ENCODE data around the gene ONECUT2. TPM values are rescaled to one million over a fixed set of nuclear protein-coding genes. Genes with fewer than 3 reads are reported as not detected.

Gene ONECUT2
- total RNA-seq, 1 donor from 2014 or later = 0.03 TPM

DNA sequence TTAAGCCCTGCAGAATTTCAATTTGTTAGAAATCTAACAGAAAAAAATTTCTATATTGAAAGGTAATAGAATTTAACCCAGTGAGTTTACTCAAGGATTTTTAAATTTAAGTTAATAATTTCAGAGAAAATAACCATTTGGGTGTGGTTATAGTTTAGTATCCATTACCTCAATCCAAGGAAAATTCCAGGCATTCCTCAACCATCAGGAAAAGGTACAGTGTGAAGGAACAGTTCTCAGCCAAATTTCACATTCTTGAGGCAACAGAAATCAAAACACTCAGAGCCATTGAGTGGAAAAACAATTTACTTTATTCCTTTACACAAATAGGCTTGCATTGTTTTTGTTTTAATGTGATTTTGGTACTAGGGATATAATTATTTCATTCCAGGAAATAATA is 45.6 kb downstream of the ONECUT2 start:
- Histone ChIP-seq H3K27me3 (ENCODE audit: low read depth) (peaks cover 11% of the 10 kb centered on the region), H3K4me3 (no peak overlapping the region), H3K9me3 (no peaks in the 10 kb centered on the region), H3K36me3 (no peaks in the 10 kb centered on the region), H3K4me1 (no peaks in the 10 kb centered on the region), H3K27ac (no peak overlapping the region)
- no peak for ATAC-seq
- TF ChIP-seq, protein P1, sequence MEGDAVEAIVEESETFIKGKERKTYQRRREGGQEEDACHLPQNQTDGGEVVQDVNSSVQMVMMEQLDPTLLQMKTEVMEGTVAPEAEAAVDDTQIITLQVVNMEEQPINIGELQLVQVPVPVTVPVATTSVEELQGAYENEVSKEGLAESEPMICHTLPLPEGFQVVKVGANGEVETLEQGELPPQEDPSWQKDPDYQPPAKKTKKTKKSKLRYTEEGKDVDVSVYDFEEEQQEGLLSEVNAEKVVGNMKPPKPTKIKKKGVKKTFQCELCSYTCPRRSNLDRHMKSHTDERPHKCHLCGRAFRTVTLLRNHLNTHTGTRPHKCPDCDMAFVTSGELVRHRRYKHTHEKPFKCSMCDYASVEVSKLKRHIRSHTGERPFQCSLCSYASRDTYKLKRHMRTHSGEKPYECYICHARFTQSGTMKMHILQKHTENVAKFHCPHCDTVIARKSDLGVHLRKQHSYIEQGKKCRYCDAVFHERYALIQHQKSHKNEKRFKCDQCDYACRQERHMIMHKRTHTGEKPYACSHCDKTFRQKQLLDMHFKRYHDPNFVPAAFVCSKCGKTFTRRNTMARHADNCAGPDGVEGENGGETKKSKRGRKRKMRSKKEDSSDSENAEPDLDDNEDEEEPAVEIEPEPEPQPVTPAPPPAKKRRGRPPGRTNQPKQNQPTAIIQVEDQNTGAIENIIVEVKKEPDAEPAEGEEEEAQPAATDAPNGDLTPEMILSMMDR (IDR thresholded peaks at IDR 0.05) = no peak
- DNase-seq = no peak
- intact Hi-C loops (cut with DNase I) = no loop called here

DNA sequence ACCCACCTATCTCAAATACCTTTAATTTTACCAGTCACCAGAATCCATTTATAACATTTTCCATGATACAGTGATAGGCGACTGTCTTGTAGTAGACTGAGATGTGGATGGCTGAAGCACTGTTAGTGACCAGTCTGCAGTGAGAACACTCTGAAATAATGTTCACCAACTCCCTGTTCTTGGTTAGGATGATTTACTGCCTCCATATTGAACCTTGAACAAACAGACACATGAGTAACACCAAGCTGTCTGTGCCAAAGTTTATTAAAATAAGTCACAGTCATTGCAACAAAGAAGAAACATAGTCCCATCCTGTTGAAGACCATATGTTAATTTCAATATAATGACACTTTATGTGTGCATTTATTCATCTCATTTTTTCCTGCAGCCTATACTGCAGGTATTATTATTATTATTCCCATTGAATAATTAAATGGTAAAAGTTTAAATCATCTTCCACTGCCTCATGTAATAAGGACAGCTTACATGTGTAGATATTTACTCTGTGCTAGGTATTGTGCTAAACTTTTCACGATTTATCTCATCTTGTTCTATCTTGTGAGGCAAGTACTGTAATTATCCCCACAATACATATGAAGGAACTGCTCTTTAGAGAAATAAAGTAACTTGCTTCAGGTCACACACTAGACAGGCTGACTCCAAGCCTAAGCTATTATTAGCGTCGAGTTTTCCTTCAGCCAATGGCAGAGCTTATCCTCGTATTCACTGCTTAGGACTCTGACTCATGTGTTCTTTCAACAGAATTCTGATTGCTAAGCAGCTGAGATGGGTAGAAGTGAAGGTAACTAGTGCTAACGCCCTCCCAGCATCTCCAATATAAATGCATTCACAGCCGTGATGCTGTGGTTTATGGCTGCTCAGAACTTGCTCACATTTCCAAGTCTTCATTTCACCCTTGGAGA is 62.5 kb downstream of the ONECUT2 start:
- Histone ChIP-seq H3K27me3 (ENCODE audit: low read depth) (no peaks in the 10 kb centered on the region), H3K4me3 (no peak overlapping the region), H3K27ac (no peak overlapping the region), H3K36me3 (no peaks in the 10 kb centered on the region), H3K9me3 (no peaks in the 10 kb centered on the region), H3K4me1 (no peaks in the 10 kb centered on the region)
- DNase-seq (no peak), ATAC-seq (no peak)
- intact Hi-C loops (cut with DNase I) = no loop called here
- TF ChIP-seq, protein P1 (IDR thresholded peaks at IDR 0.05) = no peak

DNA sequence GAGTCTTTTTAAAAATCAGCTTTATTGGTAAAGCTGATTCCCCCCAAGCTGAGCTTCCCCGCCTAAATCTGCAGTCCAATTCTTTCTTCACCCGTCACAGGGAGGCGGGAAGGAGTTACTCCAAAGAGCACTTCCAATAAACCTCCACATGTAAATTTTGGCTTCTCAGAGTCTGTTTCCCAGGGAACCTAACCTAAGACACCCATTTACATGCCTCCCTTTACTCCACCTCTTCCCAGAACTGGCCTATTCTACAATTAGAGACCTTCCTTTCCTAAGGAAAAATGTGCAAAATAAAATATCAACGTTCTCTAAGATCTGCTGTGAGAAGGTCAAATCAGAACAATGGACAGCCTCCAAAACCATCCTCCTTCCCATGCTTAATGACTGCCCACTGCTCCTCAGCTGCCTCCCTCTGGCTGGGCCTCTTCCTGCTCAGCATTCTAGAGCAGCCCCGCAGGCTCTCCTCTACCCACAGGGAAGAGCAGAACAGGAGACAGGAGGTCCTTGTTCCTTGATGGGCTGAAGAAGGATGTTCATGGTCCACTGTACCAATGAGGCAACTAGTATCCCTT is 63.6 kb downstream of the ONECUT2 start:
- H3K27me3 ChIP-seq (ENCODE audit: low read depth) = no peaks in the 10 kb centered on the region
- no peaks in the 10 kb centered on the region for H3K9me3 ChIP-seq
- no peak overlapping the region for H3K27ac ChIP-seq
- DNase-seq (no peak), ATAC-seq (no peak)
- H3K4me1 ChIP-seq = no peaks in the 10 kb centered on the region
- H3K4me3 ChIP-seq = no peak overlapping the region
- TF ChIP-seq, protein P1 (IDR thresholded peaks at IDR 0.05) = no peak
- intact Hi-C loops (cut with DNase I) = no loop called here
- no peaks in the 10 kb centered on the region for H3K36me3 ChIP-seq

DNA sequence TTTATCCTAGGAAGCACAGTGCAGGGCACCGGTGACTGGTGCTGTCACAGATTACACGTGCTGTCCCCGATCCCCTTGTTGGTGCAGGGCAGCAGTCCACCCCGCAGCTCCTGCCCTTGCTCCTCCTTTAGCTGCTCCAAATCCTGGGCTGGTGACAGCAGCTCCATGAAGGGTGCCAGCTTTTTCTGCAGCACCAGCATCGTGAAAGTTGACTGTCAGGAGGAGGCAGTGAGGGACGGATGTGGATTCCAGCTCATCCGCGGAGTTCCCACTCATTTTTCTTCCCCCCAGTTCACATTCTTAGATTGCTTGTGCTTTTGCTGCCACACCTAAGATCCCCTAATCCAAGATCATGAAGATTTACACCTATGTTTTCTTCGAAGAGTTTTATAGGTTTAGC is 67.5 kb downstream of the ONECUT2 start:
- ATAC-seq (no peak), DNase-seq (no peak)
- TF ChIP-seq, protein P1 (IDR thresholded peaks at IDR 0.05) = no peak
- intact Hi-C loops (cut with DNase I) = no loop called here
- H3K27me3 ChIP-seq (ENCODE audit: low read depth) = no peaks in the 10 kb centered on the region
- H3K27ac ChIP-seq = no peak overlapping the region
- no peak overlapping the region for H3K4me3 ChIP-seq
- H3K4me1 ChIP-seq = no peaks in the 10 kb centered on the region
- no peaks in the 10 kb centered on the region for H3K36me3 ChIP-seq
- H3K9me3 ChIP-seq = no peaks in the 10 kb centered on the region

DNA sequence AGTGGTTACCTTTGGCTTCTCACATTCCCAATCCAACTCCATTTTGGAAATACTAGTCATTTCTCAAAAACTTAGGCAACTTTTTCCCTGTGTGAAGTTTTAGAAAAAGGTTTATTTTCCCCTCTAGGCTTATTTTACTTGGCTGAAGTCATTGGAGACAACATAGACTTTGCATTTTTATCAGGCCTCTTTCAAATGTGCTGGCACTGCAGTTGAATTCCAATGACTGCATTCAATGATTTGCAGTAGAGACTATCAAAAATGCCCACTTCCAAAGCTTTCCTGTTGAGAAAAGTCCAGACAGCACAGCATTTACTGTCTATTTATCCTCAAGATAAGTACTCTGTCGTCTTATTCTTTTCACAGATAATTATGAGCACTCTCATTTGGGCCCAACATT is 70.1 kb downstream of the ONECUT2 start:
- H3K4me1 ChIP-seq = no peaks in the 10 kb centered on the region
- H3K27ac ChIP-seq = no peak overlapping the region
- H3K9me3 ChIP-seq = no peaks in the 10 kb centered on the region
- DNase-seq (no peak), ATAC-seq (no peak)
- no peaks in the 10 kb centered on the region for H3K36me3 ChIP-seq
- TF ChIP-seq, protein P1 (IDR thresholded peaks at IDR 0.05) = no peak
- H3K4me3 ChIP-seq = no peak overlapping the region
- intact Hi-C loops (cut with DNase I) = no loop called here
- no peaks in the 10 kb centered on the region for H3K27me3 ChIP-seq (ENCODE audit: low read depth)

All from lower lobe of right lung (tissue), 2 donors.